HG03025 (cell line): ENCODE measurements around the gene IST1.

Experiments used
- ATAC-seq: cut with Tn5 transposase; IDR thresholded peaks from one replicate; pipeline ENCODE4 v1.9.1; 2021; ENCODE audit warnings: mild to moderate bottlenecking, moderate library complexity; ENCODE audit not compliant: unreplicated experiment, low FRiP score

Gene IST1

DNA sequence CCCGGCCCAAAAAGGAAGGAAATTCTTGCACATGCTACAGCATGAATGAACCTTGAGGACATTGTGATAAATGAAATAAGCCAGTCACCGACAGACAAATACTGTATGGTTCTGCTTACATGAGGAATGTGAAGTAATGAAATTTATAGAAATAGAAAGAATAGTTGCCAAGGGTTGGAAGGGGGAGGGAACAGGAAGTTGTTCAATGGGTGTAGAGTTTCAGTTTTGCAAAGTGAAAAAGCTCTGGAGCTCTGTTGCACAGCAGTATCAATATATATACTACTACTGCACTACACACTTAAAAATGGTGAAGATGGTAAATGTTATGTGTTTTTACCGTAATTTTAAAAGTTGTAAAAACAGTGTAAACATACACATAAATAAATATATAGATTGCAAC is 61.2 kb downstream of the IST1 start:
- no peak for ATAC-seq

DNA sequence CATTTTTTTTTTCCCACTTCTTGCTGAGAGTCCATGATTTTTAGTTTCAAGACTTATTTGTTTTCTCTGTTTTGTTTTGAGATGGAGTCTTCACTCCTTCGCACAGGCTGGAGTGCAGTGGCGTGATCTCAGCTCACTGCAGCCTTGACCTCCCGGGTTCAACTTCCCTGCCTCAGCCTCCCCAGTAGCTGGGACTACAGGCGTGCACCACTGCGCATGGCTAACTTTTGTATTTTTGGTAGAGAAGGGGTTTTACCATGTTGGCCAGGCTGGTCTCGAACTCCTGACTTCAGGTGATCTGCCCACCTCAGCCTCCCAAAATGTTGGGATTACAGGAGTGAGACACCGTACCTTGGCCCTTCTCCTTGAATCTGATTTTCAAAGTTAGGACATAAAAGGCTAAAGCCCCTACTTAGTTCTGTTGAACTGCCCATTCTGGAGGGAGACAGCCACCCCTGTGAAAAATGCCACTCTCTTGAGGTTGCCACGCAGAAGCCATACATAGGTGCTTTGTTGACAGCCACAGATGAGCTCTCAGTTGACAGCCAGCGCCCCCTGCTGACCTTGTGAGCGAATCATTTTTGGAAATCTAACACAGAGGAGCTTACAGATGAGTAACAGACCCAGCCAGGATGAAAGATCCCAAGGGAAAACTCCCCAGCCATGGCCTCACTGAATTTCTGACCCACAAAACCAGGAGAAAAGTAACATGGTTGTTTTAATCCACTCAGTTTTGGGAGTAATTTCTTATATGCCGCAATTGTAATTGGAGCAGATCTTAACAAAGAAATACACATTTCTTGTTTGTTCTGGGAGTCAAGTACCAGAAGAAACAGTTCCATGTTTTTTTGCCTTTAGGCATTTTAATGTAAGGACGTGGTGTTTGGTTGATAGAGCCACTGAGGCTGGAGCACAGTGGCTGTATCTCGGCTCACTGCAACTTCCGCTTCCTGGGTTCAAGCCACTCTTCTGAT is 66.0 kb downstream of the IST1 start:
- peak; percentile 51 for ATAC-seq

DNA sequence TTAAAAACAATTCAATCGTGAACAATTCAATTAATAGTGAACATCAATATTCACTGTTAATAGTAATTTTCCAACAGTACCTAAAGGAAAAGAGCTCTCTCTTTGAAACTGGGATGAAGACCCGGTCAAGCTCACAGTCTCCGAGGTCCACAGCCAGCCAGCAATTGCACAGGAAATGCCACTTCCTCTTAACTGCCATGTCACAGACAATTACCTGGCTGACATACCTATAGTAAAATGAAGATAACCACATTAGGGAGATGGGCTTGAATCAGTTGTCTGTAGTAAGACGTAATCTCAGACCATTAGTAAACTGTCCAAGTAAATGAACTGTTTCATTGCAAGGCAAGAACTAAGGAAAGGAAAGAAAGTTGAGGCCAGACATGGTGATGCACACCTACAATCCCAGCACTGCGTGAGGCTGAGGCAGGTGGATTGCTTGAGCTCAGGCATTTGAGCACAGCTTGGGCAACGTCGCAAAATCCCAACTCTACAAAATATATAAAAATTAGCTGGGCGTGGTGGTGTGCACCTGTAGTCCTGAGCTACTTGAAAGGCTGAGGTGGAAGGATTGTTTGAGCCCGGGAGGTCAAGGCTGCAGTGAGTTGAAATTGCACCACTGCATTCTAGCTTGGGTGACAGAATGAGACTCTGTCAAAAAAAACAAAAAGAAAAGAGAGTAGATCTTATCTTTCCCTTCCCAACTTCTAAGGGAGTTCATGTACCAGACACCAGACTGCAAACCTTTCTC is 68.0 kb downstream of the IST1 start:
- ATAC-seq = no peak

DNA sequence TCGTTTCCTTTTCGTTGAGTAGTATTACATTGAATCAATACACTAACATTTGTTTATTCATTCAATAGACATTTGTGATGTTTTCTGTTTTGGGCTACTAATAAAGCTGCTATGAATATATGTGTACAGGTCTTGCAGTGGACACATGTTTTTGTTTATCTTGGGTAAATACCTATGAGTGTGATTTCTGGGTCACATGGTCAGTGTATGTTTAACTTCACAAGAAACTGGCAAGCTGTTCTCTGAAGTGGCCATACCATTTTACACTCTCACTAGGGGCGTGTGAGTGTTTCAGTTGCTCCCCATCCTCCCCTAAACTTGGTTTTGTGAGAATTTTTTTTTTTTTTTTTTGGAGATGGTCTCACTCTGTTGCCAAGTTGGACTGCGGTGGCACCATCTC is 69.9 kb downstream of the IST1 start:
- no peak for ATAC-seq

DNA sequence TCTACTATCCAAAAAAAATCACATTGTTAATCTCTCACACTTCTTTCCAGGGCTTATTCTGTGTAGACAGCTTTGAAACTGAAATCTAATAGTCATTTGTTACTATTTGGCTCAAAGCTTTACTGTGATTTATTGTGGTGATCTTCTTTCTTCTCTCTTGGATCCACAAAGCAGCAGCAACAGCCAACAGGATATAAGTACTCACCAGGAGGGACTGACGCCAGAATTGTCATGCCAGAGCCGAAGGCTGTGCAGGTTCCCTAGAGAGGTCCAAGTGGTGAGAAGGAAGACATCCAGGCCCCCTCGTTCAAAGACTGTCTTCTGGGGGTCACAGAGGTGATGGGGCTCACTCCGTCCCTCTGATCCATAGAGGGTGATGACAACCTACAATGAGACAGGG is 71.6 kb downstream of the IST1 start:
- ATAC-seq = no peak

DNA sequence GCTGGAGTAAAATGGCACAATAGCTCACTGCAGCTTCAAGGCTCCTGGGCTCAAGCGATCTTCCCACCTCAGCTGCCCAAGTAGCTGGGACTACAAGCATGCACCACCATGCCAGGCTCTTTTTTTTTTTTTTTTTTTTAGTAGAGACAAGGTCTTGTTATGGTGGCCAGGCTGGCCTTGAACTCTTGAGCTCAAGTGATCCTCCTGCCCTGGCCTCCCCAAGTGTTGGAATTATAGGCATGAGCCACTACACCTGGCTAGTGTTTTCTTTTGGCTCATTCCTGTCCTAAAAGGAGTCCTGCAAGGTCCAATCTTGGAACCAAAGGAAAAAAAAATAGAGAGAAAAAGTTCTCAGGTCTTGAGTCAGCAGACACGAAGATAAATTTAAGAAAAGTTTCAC is 74.0 kb downstream of the IST1 start:
- ATAC-seq = no peak

DNA sequence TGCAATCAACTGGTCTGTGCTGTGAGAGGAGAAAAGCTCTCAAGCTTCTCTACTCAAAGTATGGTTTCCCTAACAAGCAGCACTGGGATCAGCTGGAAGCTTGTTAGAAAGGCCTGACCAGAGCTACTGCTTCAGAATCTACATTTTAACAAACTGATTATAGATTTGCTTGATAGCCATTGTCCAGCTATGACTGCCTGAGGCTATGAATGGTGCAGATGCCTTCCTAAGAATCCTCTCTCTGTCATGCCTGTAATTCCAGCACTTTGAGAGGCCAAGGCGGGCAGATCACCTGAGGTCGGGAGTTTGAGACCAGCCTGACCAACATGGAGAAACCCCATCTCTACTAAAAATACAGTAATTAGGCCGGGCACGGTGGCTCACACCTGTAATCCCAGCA is 76.2 kb downstream of the IST1 start:
- ATAC-seq = no peak

DNA sequence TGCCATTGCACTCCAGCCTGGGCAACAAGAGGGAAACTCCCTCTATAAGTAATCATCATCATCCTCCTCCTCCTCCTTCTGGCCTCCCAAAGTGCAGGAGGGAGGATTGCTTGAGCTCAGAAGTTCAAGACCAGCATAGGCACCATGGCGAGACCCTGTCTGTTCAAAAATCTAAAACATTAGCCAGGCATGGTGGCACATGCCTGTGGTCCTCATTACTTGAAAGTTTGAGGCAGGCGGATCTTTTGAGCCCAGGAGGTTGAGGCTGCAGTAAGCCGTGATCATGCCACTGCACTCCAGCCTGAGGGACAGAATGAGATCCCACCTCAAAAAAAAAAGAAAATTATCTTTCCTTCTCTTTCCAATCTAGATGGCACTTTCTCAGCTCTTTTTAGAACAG is 77.0 kb downstream of the IST1 start:
- ATAC-seq = no peak

DNA sequence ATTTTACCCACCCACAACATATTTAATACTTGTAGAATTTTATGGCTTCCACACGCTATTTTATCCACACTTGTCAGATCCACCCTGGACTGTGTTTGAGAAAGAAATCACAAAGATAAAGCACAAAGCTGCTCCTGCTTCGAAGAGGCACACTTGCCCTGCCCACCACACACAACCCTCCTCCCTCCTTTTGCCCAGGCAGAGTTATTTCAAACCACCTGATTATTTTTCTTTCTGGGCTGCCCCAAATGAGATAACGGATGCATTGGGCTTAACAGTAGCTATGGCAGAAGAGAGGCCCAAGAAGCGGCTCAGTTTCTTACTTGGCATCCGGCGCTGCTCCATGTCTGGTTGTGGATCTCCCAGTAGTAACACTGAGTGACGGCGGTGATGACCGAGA is 77.7 kb downstream of the IST1 start:
- ATAC-seq = no peak

DNA sequence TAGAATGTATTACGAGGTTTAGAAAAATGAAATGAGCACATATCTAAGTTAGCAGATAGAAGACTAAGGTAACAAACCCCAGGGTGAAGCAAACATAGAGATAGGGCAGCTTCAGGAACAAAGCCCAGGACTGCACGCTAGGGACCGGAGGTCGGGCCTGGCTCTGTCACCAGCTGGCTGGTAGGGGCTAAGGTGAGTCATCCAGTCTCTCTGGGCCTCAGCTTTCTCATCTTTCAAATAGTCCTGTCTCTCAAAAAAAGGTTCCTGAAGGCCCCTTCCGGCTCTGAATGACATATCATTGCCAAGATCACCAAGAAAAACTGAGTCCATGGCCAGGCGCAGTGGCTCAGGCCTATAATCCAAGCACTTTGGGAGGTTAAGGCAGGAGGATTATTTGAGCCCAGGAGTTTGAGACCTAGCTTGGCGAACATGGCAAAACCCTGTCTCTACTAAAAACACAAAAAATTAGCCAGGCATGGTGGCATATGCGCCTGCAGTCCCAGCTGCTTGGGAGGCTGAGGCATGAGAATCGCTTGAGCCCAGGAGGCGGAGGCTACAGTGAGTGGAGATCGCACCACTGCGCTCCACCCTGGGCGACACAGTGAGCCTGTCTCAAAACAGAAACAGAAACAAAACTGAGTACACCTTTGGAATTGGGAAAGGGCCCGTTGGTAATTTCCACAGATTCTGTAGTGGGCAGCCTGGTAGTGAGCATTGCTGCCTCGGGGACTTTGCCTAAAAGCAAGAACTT is 78.9 kb downstream of the IST1 start:
- no peak for ATAC-seq
